Osteoblast (primary cell): Measurements from ENCODE around the gene HOXC11. TPM values are rescaled to one million over a fixed set of nuclear protein-coding genes. Genes with fewer than 3 reads are reported as not detected.

Experiments used
- DNase-seq: peaks from one replicate; pipeline ENCODE4 v3.0.0; 2011; ENCODE audit warnings: low spot score, mixed read lengths; ENCODE audit not compliant: insufficient read length; ENCODE audit errors: missing footprints
- H2AFZ ChIP-seq: 2 replicates; pipeline ENCODE4 v1.6.0; 2011; ENCODE audit warnings: mild to moderate bottlenecking, low read length
- H3K27ac ChIP-seq: 2 replicates; pipeline ENCODE4 v1.5.1; 2011; ENCODE audit warnings: mild to moderate bottlenecking, low read depth, low read length, moderate library complexity
- H3K27me3 ChIP-seq: 2 replicates; pipeline ENCODE4 v1.6.0; 2012; ENCODE audit warnings: mild to moderate bottlenecking, control low read depth, inconsistent platforms, low read length, moderate library complexity; ENCODE audit not compliant: insufficient read depth
- H3K36me3 ChIP-seq: 2 replicates; pipeline ENCODE4 v1.5.1; 2011; ENCODE audit warnings: mild to moderate bottlenecking, low read length, control low read depth, moderate library complexity; ENCODE audit not compliant: insufficient read depth
- H3K4me1 ChIP-seq: 2 replicates; pipeline ENCODE4 v1.5.1; 2011; ENCODE audit warnings: mild to moderate bottlenecking, low read length, control low read depth, moderate library complexity; ENCODE audit not compliant: insufficient read depth
- H3K4me2 ChIP-seq: 2 replicates; pipeline ENCODE4 v1.6.0; 2011; ENCODE audit warnings: mild to moderate bottlenecking, low read length; ENCODE audit not compliant: insufficient read depth
- H3K4me3 ChIP-seq: fragments of 200-600 bp; sonication (generic); 3 replicates; pipeline ENCODE4 v1.5.1; 2012; ENCODE audit warnings: mild to moderate bottlenecking, low read length, inconsistent platforms; ENCODE audit not compliant: insufficient read depth
- H3K79me2 ChIP-seq: 2 replicates; pipeline ENCODE4 v1.6.0; 2012; ENCODE audit warnings: mild to moderate bottlenecking, low read length, control low read depth, inconsistent platforms; ENCODE audit not compliant: insufficient read depth
- H3K9me3 ChIP-seq: 2 replicates; pipeline ENCODE4 v1.5.1; 2011; ENCODE audit warnings: low read depth, low read length, control low read depth
- H4K20me1 ChIP-seq: 2 replicates; pipeline ENCODE4 v1.6.0; 2012; ENCODE audit warnings: mild to moderate bottlenecking, low read length, control low read depth; ENCODE audit not compliant: insufficient read depth
- CTCF ChIP-seq: IDR thresholded peaks from 2 replicates; pipeline ENCODE4 v1.5.1; 2011; ENCODE audit warnings: mild to moderate bottlenecking, low read depth, low read length, moderate library complexity; ENCODE audit errors: extremely low read depth
- total RNA-seq: library from RNA; depleted of rRNA; stranded (reverse); fragments of >200 nt; gene quantifications from 2 replicates; pipeline ENCODE4 v1.2.3, GENCODE V29; 2012

HOXC11 gene
- total RNA-seq, 1 donor, result 1.1 TPM

DNA sequence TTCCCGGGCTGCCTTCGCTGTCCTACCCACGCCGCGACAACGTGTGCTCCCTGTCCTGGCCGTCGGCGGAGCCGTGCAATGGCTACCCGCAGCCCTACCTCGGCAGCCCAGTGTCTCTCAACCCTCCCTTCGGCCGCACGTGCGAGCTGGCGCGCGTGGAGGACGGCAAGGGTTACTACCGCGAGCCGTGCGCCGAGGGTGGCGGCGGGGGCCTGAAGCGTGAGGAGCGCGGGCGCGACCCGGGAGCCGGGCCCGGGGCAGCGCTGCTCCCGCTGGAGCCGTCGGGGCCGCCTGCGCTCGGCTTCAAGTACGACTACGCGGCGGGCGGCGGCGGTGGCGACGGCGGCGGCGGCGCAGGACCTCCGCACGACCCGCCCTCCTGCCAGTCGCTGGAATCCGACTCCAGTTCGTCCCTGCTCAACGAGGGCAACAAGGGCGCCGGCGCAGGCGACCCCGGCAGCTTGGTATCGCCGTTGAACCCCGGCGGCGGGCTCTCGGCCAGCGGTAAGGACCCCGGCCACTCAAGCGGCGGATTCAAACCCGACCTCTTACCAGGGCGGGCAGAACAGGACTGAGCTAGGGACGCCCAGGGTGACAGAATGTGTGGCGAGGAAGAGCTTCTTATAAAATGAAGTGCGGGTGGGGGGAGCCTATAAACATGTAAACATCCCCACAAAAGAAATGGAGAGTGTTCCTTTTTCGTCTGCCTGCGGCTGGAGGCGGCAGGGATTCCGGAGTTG lies 17.7 kb upstream of the HOXC11 start:
- Histone ChIP-seq H4K20me1 (no peaks in the 10 kb centered on the region), H3K27me3 (peaks cover 100% of the 10 kb centered on the region), H3K4me3 (no peak overlapping the region), H3K4me1 (no peaks in the 10 kb centered on the region), H3K36me3 (no peaks in the 10 kb centered on the region), H3K79me2 (no peaks in the 10 kb centered on the region), H3K9me3 (no peaks in the 10 kb centered on the region), H3K27ac (no peak overlapping the region), H3K4me2 (no peak overlapping the region), H2AFZ (no peak overlapping the region)
- DNase-seq, result peak; percentile 73
- TF ChIP-seq CTCF, result no peak

- H3K27ac ChIP-seq, result no peak overlapping the region
- peak; percentile 73 for DNase-seq
- H2AFZ ChIP-seq, result no peak overlapping the region
- H3K4me1 ChIP-seq, result no peaks in the 10 kb centered on the region
- no peaks in the 10 kb centered on the region for H4K20me1 ChIP-seq
- no peaks in the 10 kb centered on the region for H3K36me3 ChIP-seq
- no peak overlapping the region for H3K4me3 ChIP-seq
- no peak for TF ChIP-seq CTCF
- H3K4me2 ChIP-seq, result no peak overlapping the region
- H3K27me3 ChIP-seq, result peaks cover 100% of the 10 kb centered on the region
- no peaks in the 10 kb centered on the region for H3K9me3 ChIP-seq
- H3K79me2 ChIP-seq, result no peaks in the 10 kb centered on the region
Measured at GRCh38 chr12:53955776-53956250, 17.1 kb upstream of the HOXC11 start.

DNA sequence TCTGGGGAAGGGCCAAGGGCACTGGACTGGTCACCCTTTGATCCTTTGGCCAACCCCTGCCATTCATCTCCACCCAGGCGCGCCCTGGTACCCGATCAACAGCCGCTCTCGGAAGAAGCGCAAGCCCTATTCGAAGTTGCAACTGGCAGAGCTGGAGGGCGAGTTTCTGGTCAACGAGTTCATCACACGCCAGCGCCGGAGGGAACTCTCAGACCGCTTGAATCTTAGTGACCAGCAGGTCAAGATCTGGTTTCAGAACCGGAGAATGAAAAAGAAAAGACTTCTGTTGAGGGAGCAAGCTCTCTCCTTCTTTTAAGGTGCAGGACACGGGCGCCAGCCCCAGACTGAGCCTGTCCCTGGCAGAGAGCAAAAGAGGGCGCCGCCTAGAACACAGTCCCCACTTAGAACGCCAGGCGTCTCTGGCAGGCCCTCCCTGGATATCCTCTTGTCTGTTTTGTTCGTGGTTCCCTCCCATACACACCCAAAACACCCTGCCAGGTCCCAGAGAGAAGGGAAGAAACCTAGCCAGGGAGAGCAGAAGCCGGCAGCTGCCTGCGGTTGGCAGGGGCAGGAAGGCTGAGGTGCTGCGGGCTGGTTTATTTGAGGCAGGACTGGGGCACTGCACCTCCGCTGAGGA lies 16.6 kb upstream of the HOXC11 start:
- TF ChIP-seq CTCF, result no peak
- no peaks in the 10 kb centered on the region for H3K9me3 ChIP-seq
- no peak overlapping the region for H2AFZ ChIP-seq
- no peaks in the 10 kb centered on the region for H4K20me1 ChIP-seq
- peak; percentile 80 for DNase-seq
- no peaks in the 10 kb centered on the region for H3K36me3 ChIP-seq
- no peak overlapping the region for H3K4me3 ChIP-seq
- peaks cover 100% of the 10 kb centered on the region for H3K27me3 ChIP-seq
- no peak overlapping the region for H3K27ac ChIP-seq
- no peaks in the 10 kb centered on the region for H3K4me1 ChIP-seq
- no peak overlapping the region for H3K4me2 ChIP-seq
- no peaks in the 10 kb centered on the region for H3K79me2 ChIP-seq

- no peaks in the 10 kb centered on the region for H3K79me2 ChIP-seq
- no peaks in the 10 kb centered on the region for H4K20me1 ChIP-seq
- no peaks in the 10 kb centered on the region for H3K4me1 ChIP-seq
- no peak overlapping the region for H3K27ac ChIP-seq
- H2AFZ ChIP-seq, result no peak overlapping the region
- no peaks in the 10 kb centered on the region for H3K36me3 ChIP-seq
- no peak overlapping the region for H3K4me3 ChIP-seq
- peaks cover 100% of the 10 kb centered on the region for H3K27me3 ChIP-seq
- H3K9me3 ChIP-seq, result no peaks in the 10 kb centered on the region
- DNase-seq, result peak; percentile 80
- TF ChIP-seq CTCF, result no peak
- no peak overlapping the region for H3K4me2 ChIP-seq
Measured at GRCh38 chr12:53956914-53957536, 15.9 kb upstream of the HOXC11 start.
